Glomerular visceral epithelial cell (primary cell): Measurements from ENCODE around the gene IL10RA.

ENCODE experiments used
- DNase-seq: peaks from one replicate; pipeline ENCODE4 v3.0.0-alpha.2; 2016; ENCODE audit errors: extremely low spot score

The IL10RA gene

DNA sequence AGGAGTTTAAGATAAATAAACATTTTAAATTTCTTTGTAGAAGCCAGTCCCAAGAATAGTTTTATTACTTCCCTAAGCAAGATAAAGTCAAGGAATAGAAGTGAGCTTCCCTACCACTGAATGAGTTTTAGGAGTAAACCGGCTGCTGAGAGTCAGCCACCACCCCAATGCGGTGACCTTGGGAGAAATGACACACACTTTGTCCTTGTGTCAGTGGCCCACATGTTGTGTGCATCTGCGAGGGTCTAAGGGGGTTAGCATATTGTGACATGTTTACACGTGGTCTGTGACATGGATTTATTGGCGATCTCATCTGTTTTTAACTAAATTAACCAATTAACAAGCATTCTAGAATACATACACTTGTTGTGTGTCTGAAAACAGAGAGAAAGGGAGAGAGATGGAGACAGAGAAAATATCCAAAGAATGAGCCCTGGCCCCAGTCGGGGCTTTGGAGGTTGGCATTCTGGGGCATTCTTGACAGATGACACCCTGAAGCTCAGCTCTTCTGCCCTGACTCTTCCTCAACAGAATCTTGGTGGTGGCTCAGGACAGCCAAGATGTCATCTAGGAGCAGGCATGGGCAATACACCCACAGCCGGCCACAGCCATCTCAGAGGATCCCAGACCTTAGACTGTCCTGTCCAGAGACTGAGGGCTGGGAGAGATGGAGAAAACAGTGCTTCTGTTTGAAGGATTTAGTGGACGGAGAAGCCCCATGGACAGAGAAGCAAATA is 60.9 kb downstream of the IL10RA start:
- DNase-seq, result no peak

DNA sequence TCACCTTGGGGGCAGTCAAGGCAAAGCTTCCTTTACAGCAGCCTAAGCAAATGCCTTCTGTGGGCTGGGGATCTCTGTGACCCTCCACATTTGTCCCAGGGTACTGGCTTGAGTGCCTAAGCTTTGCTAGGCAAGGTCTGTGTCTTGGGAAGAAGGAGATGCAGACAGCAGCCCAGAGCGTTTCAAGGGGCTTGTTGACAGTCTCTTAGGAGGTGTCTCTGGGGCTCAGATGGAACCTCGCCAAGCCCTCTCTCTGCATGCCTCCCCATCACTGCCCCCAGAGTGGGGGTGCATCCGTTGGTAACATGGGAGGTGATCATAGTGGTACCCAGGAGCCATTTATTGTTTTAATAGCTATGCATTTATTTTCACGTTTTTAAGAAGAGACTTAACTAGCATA is 61.6 kb downstream of the IL10RA start:
- no peak for DNase-seq

DNA sequence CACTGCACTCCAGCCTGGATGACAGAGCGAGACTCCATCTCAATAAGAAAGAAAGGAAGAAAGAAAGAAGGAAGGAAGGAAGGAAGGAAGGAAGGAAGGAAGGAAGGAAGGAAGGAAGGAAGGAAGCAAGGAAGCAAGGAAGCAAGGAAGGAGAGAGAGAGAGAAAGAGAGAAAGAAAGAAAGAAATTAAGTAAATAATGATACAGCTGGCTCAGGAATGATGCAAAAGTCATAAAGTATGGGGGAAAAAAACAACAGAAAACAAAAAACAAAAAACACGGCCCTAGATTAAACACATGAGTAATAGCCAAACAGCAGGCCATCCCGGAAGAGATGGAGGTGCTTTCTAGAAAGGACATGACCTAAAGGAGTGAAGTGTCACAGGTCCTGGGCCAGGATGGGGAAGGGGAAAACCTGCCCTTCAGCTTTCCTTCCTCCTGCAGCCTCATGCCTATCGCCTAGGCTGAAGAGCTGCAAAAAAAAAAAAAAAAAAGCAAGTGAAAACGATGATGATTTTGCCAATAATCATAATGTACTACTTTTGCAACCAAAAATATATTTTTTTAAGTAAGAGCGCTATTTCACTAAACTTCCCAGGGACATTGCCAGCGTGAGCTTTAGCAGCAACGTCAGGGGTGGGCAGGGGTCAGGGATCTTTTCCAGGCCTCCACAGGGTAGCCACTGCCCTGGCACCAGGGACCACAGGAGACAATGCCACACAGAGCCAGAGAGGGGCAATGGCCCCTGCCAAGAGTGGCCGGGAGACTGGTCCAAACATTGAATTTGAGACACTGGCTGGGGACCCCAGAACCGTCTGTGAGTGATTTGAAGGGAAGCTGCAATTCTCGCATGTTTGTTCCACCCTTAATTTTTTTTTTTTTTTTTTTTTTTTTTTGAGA is 62.5 kb downstream of the IL10RA start:
- no peak for DNase-seq

DNA sequence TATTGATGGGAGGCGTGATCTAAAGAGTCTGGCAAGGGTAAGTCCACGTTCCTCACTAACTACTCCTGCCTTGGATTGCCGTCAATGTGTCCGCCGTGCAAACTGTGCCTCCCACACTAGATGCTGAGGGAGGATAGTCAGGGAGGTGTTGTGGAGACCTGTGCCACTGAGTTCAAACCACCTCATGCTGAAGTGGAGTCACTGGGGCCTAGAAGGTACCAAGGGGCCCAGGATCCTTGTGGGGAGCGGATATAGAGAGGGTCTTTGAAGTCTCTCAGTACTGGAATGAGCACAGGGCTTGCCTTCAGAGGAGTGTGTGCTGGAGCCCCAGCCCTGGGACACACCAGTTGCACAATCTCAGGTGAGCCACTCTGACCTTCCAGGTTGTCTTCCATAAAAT is 63.6 kb downstream of the IL10RA start:
- DNase-seq, result no peak

DNA sequence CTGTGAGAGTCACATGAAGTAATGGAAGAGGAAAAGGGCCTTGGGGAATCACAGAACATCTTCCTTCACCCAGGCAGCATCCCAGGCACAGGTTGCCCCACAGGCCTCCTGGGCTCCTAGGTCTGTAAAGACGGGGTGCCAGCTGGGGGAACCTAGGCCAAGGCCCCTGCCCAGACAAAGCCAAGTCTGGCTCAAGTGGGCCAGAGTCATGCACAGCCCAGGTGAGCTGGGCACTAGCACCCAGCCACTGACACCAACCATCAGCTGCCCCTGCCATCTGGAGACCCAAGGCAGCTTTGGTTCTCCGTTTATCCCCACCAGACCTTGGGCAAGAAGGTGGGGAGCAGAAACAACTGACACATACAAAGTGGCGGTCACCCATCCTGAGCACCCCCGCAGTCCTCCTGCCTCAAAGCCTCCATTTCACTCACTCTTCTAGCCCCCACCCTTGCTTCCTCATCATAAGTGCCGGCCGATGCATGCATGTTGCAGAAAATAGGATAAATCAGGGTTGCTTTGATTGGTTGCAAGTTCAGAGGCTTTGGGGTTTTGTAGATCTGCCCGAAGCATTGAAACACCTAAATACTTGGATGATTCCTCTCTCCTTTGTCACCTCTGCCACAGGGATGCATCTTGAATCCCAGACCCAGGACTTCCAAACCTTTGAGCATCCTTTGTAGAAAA is 64.2 kb downstream of the IL10RA start:
- DNase-seq, result no peak
